ENCODE data around the gene LY9.
"Not testable (repeated sequence)": the region's sequence is repeated elsewhere in the genome, so short reads cannot be mapped to it uniquely, and the experiment has no call there.

The LY9 gene

GRCh38 chr1:160774886-160775719, 20.9 kb upstream of the LY9 start:
- DNase-seq, result no peak

DNA sequence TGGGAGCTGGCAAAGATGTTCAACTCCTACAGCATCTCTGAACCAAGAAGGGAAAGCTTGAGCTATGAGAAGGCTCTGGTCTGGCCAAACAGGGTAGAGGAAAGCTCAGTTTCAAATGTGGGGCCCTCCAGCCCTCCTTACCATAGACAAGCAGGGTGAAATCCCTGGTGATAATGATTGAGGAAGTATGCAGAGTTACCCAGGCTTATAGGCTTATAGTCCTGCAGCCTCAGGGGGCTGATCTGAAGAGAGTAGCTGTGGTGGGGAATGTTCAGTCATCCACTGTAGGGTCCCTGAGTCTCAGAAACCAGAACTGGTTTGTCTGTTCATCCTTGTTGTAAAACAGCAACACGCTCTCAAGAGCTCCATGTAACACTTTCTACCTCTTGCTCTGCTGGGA, 19.8 kb upstream of the LY9 start:
- no peak for DNase-seq

DNA sequence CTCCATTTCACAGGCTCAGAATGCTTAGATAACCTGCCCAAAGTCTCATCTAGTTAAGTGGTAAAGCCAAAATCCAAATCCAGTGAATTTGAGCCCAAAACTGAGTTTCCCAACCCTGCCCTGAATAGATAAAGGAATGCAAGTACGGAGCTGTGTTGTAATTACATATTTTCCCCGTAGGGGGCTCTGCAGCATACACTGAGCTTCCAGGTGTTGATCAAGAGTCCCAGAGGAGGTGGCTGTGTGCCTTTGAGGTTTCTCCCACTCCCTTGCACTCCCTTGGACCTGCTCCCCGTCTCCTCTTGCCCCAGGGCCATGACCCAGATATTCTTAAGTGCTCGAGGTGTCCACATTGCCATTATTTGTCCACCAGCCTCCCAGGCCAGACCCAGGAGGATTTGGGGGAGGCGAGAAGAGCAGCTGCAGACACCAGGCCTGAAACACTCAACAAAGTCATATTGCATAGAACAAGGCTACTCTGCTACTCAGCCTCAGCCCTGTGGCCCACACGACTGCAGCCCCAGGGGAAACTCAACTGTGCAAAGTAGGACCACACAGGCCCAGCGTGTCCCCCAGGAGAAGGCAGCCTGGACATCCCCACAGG, 18.4 kb upstream of the LY9 start:
- DNase-seq, result peak; percentile 26 to 33

DNA sequence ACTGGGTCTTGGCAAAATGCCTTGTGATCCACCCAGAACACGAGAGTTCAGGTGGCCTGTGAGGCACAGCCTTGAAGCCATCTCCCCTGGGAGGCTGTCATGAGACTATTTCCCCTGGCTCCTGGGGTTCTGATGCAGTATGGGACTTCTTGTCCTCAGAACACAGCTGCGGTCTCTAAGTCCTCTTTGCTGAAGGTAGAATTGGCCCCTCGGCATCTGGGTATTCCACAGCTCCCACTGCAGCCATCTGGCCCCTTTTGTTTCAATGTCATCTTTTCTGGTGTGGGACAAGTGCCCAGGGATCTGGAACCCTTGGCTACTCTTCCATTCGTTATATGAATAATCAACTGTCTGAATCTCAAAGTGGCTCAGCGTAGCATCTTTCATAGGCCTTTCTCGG, 17.0 kb upstream of the LY9 start:
- DNase-seq, result no peak

DNA sequence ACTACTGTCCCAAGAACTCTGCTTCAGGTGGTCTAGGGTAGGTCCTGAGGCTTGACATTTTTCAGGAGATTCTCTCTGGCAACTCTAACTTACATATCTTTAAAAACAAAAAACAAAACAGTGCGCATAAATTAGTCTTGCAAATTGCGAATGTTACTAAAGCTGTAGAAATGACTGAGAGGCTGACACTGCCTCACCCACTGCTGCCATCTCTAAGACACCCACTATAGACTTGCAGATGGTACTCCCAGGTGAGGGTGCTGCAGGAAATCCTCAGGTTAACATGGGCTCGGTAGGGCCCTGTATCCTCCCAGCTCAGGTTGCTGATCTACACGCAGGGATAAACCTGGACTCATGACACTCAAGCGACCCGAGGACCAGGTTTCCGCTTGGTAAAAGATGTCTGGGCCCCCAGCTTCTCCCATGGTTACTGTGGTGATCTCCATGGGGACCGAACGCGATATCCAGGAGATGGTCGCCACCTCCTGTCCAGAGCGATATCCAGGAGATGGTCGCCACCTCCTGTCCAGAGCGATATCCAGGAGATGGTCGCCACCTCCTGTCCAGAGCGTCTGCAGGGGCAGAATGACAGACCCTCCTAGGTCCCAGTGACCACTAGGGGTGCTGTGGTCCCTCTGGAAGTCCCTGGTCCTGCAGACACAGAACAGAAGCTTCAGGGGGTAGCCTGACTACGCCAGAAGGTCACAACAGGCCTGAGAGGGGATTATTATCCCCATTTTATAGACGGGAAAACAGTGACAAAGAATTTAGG, 16.2 kb upstream of the LY9 start:
- DNase-seq, result peak; percentile 13 to 22

- DNase-seq, result no peak
These were observed 15.6 kb upstream of the LY9 start for GRCh38 chr1:160780398-160780755.

DNA sequence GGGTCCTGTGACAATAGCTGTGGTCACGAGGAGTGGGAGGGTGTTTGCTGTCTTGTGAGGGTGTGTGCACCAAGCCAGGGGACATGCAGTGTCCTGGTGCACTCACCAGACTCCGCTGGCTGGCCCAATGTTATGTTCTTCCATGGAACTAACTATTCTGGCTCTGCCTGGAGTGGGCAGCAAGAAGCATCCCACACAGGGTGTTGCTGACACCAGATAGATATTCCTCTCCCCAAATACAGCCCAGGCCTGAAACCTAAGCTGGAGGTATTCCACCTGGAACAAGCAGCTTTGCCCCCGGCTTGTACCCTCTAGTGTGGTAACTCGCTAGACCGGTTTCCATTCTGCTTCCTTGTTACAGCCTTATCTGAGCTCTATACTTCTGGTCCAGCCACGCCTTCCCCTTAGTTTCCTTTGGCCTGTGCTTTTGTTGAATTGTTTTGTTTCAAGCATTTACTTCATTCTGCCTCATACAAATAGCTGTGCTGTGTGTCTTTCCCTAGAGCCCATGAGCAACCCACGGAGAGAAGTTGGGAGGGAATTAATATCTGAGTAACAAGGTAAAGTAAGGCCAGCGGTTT, 14.7 kb upstream of the LY9 start:
- no peak for DNase-seq

- no peak for DNase-seq
These were observed 13.9 kb upstream of the LY9 start for GRCh38 chr1:160781914-160782689.

DNA sequence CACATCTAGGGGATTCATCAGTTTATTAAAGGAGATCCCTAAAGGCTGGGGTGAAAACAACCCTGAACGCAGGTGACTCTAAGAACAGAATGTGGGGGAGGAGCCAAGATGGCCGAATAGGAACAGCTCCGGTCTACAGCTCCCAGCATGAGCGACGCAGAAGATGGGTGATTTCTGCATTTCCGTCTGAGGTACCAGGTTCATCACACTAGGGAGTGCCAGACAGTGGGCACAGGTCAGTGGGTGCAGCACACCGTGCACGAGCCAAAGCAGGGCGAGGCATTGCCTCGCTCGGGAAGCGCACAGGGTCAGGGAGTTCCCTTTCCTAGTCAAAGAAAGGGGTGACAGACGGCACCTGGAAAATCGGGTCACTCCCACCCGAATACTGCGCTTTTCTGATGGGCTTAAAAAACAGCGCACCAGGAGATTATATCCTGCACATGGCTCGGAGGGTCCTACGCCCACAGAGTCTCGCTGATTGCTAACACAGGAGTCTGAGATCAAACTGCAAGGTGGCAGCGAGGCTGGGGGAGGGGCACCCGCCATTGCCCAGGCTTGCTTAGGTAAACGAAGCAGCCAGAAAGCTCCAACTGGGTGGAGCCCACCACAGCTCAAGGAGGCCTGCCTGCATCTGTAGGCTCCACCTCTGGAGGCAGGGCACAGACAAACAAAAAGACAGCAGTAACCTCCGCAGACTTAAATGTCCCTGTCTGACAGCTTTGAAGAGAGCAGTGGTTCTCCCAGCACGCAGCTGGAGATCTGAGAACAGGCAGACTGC, 12.8 kb upstream of the LY9 start:
- DNase-seq, result not testable (repeated sequence)

GRCh38 chr1:160789051-160789701, 6.8 kb upstream of the LY9 start:
- DNase-seq, result no peak

- DNase-seq, result no peak
These were observed 6.0 kb upstream of the LY9 start for GRCh38 chr1:160789702-160790611.

DNA sequence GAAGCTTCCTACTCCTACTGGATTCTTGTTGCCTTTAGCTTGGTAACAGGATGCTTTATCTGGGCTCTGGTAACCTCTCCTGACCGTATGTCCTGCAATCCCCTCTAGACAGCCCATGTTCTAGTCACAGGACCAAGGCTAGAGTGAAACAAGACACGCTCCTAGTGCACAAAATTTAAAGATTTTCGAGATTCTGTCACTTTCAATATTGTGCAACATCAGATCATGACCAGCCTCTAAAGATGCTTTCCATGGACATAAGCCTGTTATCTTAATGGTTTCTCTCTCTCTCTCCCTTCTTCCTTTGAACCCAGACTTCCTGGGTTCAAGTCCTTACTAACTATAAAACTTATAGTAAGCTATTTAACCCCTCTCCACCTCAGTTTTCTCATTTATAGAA, 1.6 kb upstream of the LY9 start:
- no peak for DNase-seq

- DNase-seq, result no peak
These were observed 1.3 kb downstream of the LY9 start for GRCh38 chr1:160797271-160797709.

DNA sequence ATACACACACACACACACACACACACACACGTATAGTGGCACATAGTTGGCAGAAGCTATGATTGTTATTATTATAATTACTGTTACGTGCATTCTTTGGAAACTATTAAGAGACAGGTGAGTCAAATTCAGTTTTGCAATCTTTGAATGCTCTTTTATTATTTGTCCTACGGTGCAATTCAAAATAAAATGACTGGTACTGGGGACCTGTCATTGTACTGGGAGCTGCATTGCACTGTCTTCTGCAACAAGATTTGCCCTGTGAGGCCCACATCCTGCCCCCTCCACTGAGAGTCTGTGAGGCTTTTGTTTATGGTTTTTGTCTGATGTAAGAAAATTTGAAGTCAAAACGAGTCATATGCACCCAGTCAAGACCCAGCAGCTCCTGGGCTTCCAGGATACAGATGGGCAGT, 1.9 kb downstream of the LY9 start:
- DNase-seq, result no peak

DNA sequence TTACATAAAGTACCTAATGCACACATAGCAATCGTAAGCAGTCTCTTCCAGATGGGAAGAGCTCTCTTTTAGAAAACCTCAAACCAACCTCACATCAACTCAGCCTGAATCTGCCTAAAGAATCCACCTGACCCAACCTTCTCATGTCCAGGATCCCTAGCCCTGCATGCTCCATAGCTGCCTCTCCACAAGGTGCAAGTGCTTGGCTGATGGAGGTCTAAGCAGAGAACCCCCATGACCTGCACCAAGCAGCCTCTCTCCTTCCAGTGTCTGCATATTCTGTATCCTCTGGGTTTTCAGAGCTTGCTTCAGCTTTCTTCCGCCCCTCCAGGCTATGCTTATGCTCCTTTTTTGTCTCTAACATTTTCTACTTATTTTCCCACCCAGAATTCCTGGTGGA, 2.5 kb downstream of the LY9 start:
- no peak for DNase-seq

- no peak for DNase-seq
These were observed 3.7 kb downstream of the LY9 start for GRCh38 chr1:160799641-160800040.

GRCh38 chr1:160800142-160800541, 4.2 kb downstream of the LY9 start:
- DNase-seq, result no peak

DNA sequence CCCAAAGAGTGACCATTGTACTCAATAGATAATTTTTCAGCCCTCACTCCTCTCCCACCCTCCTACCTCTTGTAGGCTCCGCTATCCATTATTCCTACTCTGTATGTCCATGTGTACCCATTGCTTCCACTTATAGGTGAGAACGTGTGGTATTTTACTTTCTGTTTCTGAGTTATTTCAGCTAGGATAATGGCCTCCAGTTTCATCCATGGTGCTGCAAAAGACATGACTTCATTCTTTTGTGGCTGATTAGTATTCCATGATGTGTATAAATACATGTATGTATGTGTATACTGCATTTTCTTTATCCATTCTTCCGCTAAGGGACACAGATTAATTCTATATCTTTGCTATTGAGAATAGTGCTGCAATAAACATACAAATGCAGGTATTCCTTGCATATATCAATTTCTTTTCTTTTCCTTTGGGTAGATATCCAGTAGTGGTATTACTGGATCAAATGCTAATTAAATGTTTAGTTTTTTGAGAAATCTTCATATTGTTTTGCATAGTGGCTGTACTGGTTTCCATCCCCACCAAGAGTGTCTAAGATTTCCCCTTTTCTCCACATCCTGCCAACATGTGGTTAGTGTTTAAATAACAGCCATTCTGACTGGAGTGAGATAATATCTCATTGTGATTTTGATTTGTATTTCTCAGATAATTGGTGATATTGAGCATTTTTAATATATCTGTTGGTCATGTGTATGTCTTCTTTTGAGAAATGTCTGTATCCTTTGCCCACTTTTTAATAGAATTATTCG, 4.9 kb downstream of the LY9 start:
- DNase-seq, result peak; percentile 16 to 25

DNA sequence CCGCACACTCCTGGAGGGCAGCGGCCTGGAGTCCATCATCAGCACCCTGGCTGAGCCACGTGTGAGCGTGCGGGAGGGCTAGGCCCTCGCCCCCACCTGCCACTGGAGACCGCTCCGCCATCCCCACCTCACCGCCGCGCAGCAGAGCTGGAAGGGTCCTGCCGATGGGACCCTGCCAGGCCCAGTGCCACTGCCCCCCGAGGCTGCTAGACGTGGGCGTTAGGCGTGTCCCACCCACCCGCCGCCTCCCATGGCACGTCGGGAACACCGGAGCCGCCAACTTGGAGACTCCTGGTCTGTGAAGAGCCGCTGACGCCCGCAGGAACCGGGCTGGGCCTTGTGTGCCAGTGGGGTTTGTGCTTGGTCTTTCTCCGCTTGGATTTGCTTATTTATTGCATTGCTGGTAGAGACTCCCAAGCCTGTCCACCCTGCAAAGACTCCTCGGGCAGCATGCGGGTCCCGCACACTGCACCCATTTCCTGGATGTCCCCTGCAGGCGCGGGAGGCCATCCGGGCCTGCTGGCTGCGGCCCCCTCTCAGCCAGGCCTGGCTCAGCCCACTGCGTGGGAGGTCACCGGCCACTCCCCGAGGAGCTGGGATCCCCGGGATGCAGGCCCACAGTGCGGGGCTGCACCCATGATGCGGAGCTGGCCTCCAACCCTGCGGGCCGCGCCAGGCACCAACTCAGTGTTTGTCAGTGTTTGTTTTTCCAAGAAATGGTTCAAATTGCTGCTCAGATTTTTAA, 6.0 kb downstream of the LY9 start:
- no peak for DNase-seq

All from AML-193 (cell line).